GM21423 (cell line): ENCODE results near the gene DLG2.

Experiments
- ATAC-seq: cut with Tn5 transposase; IDR thresholded peaks from one replicate; pipeline ENCODE4 v1.9.1; 2021; ENCODE audit warnings: mild to moderate bottlenecking, moderate library complexity; ENCODE audit not compliant: unreplicated experiment

The DLG2 gene

DNA sequence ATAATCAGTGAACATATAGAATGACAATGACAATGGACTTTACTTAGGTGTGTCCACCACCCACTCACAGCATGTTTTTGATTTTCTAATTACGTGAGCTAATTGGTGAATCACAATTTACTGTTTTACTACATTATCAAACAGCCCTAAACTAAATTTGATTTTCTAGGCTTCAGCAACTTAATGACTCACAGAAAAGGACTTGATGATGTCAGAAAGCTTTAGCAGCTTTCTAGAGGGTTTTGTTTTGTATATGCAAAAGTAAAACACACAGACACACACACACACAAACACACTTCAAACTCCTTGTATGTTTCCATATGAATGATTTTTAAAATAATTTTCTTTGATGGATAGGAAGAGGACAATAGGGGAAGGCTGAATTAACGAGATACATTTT lies 1462.4 kb downstream of the DLG2 start:
- no peak for ATAC-seq

DNA sequence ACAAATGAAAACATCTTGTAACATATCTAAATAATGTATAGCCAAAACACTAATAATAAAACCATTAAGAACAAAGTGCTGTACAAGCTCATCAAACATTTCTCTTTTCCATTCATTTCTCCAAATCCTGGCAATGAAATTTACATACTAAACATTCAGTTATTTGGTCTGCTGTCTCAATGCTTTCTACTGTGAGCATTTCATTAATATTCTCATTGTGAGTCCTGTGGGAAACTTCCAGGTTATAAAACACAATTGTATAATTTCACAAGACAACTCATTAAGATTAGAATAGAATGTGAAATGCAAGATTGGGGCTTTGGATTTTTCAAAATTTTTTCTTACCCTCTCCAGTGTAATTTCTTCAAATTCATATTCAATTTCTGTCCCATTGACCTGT lies 1464.0 kb downstream of the DLG2 start:
- no peak for ATAC-seq

DNA sequence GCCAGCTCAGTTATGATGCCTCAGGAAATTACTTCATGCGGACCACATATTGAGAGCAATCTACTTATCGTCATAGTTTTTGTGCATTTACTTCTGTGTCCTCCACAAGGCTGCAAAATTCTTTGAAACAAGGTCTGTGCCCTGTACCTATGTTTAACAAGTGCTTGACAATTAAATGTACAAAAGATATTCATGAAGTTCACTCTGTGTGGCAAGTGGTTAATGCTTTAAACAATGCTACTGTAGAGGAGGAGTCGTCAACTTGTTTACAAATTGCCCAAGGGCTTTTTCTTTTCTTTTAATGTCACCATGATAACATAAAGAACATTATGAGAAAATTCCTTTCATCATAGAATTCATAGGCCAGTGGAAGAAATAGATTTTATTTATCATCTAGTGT lies 1469.5 kb downstream of the DLG2 start:
- ATAC-seq: no peak

DNA sequence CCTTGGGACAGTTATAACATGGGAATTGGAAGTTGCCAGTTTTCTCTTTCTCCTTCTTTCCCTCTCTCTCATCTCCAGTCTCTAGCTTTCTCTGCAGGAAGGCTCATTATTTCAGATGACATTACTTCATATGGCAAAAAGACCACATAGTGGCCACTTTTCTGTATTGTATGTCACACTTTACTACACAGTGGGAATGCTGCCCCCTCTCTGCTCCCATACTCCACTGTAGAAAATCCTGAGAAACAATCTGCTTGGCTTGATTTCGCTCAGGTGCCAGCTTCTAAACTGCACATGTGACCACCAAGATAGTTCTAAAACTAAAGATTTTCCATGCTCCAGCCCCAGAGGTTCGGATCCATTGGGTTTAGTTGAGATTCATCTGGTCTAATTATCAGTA lies 1480.3 kb downstream of the DLG2 start:
- ATAC-seq: no peak

DNA sequence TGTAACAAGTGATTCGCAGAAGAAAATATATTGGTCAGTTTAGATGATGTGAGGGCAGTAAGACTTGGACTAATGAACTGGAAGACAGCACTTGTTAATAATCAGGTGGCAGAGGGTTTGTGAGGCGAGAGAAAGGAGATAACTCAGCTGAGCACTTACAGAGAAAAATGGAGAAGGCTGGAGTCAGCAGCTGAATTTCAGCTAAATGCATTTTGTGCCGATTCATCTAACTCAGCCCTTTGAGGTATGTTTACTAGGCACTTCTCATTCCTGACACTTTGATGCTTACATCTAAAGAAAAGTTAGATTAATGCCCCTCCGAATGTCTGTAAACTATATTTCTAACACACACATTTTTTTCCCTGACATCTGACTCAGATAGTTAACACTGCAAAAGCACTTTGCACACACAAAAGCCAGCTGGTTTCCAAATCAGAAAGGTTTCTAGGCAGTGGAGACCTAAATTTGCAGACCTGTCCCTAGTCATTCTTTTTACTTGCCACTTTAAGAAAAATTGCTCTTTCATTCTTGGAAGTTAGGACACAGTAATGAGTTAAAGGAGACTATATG lies 1481.4 kb downstream of the DLG2 start:
- ATAC-seq: no peak

DNA sequence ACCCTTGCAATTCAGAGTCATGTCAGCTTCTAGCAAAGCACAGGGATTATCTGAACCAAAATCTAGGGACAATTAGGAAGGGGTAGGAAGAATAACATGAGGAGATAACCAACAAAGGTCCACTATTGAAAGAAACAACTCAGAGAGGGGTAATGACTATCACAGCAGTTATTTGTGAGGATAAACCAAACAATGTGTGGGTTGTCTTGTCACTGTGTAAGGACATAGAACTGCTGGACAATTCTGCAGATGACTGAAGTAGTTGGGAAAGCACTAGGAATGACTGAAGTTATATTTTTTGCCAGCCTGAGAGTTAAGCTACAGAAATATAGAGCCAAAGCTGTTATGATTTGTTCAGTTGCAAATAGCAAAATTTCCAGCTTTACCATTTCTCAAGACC lies 1482.6 kb downstream of the DLG2 start:
- no peak for ATAC-seq

DNA sequence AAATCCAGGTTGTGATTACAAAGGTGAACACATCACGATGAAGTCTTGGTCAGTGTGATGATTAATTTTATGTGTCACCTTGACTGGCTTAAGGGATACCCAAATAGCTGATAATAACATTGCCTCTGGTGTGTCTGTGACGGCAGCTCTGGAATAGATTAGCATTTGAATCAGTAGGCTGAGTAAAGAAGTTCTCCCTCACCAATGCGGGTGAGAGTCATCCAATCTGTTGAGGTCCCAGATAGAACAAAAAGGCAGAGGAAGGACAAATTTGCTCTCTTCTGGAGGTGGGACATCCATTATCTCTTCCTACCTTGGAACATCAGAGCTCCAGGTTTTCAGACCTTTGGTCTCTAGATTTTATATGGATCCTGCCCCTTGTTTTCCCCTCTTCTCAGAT lies 1484.7 kb downstream of the DLG2 start:
- ATAC-seq: no peak

DNA sequence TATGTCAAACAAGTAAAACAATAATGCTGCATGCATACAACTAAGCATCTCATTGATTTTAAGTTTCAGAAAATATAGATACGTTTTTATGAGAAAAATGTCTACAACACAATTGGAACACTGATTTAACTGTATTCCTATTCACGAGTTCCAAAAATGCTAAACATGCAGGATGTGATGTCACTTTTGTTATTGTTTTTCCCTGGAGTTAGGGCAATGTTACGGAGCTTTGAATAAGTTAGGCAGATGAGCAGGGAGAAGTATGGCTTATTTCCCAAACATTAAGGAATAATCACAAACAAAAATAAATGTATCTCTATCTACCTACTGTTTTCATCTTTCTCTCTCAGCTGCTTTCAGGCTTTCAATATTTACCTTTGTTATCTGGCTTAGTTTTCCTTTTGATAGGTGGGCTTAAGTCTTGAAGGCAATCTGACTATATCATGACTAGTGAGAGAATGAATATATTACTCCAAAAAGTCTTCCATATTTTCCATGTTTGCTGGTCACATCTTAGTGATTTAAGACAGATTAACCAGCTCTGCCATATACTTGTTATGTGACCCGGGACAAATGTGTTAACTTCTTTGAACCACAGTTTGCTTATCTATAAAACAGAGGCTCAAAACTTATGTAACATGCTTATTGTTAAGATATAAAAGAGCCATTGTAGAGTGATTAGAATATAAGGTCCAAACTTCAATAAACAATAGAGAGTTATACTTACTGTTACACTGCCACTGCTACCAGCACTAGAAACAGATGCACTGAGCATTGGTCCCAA lies 1486.6 kb downstream of the DLG2 start:
- no peak for ATAC-seq

DNA sequence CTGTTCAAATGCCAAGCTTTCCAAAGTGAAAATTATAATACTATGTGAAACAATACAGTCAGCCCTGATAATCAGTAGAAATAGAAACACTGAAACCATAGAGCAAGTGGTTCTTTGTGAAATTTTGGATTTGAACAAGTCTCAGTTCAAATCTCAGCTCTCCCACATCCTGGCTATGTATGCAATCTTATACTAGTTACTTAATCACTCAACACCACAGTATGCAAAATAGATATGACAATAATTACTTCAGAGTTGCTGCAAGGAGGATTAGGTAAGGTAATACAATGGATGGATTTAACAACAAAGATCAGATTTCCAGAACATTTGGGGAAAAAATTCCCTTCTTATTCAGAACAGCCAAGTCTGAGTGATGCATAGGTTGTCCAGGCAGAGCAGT lies 1489.2 kb downstream of the DLG2 start:
- ATAC-seq: no peak

DNA sequence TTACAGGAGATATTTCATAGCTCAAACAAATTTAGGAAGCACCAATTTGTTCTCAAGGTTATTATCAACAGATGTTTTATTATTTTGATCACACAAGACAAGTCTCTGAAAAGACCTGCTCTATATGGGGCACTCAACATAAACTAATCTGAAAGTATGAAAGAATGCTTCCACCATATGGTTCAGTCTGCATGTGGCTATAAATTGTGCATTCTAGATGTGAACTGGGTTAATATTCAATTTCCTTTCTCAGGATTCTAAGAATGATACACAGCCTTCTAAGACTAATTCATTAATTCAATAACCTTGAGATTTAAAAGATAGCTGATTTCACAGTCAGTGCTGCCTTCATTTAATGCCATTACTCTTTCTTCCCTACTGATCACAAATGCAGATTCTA lies 1489.6 kb downstream of the DLG2 start:
- no peak for ATAC-seq

DNA sequence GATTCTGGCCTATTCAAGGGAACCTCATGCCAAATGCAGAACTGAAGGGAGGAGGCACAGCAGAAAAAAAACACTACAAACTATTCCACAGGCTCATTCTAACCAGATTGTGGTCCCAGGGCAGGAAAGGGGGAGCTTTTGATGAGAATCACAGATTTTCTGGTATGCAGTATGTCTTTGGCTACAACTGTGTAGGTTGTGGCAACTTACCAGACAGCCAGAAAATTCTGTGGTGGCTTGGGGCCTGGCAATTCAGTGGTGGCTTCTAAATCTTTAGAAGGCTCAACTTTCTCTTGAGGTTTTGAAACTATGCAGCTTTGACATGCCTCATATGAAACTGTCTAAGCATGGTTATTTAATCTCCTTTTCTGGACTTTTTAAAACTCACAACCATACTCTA lies 1490.2 kb downstream of the DLG2 start:
- ATAC-seq: no peak

DNA sequence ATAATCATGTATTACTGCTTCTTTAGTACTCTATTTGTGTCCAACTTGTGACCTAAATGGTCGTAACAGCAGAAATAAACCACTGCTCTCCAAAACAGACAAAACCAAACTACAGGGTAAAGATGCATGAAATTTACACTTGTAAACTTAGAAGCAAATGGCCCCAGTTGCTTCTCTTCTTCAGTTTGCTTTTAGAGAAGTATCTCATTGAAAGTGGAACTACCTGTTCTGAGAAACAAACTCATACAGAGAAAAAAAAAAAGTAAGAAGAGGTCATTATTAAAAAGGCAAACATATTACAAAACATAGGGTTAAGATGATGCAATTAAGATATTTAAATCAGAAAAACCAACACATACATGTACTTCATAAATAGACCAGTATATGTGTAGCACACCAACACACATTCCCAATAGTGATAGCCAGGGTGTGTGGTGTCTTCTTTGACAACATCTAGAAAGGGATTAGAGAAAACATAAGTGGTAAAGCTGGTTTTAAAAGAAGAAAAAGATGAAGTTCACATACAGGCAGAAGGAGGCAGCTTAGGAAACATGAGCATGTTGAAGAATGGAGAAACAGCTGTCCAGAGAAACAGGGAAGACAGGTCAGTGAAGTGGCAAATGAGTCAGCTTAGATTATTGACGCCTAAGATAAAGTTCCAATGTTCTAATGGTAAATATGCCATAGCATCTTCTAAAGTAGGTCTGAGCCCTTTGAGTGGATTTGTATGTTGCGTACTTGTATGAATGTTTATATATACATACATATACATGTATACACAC lies 1496.3 kb downstream of the DLG2 start:
- ATAC-seq: no peak

DNA sequence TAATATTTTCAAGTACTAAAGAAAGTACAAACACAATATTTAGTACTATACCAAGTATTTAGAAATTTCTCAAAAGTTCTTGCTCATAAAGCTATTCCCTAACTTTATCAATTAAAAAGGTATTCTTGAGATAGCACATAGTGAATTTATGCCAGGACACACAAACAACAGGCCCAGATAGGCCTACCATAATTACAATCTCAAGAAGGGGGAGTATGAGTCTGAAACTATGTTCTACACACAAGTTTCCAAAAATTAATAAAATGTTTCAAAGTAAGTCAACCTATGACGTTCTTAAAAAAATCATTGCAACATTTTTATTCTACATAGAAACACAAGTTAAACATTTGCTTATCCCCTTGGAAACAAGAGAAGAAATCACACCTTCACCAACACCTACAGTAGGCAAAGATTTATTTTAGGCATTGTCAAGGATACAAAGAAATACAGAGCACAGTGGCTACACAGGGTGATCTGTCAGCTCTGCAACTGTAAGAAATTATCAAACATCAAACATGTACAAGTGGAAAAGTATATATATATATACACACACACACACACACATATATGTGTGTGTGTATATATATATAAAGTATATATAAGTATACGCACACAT lies 1497.1 kb downstream of the DLG2 start:
- ATAC-seq: no peak

DNA sequence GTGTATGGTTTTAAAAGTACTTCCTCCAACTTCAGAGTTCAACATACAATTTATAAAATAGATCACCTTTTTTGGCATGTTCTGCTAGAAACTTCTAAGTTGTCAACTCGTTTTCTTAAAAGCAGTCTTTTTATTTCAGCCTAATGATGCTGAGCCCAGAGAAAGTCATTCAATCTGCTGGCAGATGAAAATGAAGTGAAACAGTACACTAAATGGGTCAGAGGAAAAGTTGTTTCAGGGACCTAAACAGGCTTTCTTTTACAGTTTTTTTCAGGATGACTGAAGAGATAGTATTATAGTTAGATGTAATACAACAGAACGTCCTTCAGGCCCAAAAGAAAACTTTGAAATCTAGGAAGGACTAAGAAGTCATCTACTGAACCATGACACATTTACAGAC lies 1498.3 kb downstream of the DLG2 start:
- no peak for ATAC-seq

DNA sequence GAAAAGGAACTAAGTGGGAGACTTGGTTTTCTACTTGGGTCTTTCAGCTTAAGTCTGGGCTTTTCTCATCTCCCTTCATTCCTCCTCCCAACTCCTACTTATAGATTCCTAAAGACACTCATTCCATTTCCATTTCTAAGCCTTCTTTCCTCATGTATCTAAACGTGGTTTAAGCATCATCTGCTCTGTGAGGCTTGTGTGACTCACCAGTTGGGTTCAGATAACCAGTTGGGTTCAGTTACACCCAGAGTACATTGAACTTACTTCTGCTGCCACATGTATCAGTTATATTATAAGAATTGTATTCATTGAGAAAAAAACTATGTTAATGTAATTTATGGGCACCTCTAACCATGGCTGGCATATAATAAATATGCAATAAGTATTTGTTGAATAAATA lies 1509.8 kb downstream of the DLG2 start:
- no peak for ATAC-seq

DNA sequence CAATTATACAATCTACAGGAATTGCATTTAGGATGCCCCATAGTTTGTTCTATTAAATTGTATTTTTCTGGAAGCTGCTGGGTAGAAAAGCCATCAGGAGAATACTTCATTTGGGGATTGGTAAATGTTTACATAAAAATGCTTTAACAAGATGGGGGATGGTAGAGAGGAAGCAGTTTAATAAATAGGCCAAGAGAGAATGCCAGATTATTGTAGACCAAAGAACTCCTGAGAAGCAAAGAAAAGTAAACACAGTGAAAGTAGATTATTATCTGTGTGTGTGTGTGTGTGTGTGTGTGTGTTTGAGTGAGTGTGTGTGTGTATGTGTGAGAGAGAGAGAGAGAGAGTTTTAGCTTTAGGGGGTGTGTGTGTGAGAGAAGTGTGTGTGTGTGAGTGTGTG lies 1520.6 kb downstream of the DLG2 start:
- no peak for ATAC-seq

DNA sequence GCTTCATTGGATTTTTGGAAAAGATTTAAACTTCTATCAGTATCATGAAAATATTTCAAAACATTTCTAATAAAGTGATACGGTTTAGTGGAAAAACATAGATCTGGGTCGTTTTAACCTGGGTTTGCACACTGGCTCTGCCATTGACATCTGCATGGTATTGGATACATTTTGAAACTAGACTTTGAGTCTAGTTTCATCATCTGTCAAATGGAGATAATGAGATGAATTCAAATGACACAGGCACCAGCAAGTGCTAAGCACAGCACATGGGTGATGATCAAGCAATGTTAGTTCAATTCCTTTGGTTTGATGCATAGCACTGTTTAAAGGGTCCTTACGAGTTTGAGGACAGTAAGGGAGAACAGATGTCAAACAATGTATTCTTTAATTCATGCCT lies 1522.0 kb downstream of the DLG2 start:
- ATAC-seq: no peak

DNA sequence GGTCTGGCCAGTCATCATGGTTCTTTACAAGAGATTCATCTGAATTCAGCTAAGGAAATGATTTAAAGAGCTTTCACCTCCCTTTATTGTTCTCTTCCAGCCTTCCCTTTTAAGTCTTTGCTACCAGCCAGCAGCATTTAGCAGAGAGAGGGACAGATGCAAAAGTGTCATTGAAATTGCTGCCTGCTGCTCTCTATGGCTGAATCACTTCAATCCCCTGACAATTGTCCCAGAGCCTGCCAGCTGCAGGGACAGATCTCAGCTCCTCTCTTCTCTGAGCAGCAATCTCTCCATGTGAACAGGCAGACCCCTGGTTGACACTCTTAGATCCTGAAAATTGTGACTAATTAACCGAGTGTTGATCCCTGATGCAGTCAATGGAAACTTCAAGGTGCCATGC lies 1524.0 kb downstream of the DLG2 start:
- ATAC-seq: no peak

DNA sequence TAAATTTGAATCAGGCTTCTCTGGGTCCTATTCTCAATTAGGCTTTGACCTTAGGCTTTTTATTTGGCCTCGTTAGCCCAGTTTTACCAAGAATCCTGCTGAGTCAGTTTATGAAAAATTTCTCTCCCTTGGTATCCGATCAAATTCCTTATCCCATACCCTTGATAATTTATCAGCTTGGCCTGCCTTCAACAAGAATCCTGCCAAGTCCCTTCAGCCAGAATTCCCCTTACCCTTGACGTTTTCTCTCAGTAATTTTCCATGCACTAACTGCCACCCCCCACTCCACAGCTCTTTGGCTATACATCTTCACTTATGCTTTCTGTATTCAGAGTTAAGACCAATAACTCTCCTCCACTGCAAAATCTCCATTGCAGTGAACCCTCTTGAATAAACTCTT lies 1530.0 kb downstream of the DLG2 start:
- no peak for ATAC-seq

DNA sequence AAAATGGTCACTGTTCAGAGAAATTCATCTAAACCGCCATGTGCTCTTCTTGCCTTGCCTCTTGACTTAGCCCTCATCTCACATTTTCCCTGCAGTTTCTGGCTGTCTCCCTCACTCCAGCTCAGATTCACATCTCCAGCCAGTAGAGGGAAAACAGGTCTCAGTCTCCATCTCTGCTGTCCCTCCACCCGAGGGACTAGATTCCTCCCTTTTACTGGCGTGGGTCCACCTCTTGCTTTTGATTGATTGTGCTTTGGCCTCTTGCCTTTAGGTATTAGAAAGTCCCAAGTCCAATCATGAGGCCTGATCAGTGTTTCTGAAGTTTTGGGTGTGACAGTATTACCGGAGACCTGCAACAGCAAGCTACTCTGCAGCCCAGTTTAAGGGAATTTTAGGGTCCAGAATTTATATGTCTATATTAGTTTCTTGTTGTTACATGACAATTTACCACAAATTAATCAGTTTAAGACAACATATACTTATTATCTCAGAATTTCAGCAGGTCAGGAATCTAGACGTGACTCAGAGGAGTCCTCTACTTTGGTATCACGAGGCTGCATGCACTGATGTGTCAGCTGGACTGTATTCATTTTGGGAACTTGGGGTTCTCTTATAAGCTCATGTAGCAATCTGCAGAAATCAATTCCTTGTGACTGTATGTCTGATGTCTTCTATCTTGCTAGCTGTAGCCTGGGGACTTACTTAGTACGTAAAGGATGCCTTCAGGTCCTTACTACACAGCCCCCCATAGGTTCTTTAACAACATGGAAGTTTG lies 1535.7 kb downstream of the DLG2 start:
- ATAC-seq: no peak
